Measurements from ENCODE around the gene DISC1.

DNA sequence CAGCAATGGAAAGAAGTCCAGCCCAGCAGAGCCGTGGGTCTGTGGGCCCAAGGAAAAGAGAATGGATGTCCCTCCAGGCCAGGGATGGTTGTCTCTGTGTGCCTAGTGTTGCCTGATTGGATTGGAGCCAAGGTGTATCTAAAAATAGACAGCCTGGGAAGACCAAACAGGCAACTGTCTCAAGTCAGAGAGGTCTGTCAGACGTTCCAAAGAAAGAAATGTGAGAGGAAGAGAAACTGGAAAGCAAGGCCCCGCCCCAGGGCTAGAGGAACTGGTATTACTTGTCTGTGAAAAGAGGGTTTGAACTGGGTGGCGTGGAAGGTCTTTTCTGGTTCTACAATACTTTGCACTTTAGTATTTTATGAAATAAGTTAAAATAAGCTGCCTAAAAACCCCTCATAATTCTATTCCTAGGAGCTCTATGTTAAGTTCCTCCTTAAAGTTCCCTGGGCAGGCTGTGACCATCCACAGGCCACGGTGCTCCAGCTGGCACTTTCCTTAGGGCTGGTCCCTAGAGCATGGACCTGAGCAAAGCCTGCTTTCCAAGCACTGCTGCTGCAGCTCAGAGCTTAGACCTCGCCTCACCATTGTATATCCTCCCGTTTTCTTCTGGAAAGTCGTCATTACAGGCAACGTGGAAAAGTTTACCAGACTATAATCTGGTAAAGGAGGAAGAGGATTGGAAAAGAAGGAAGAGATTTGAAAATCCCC, 151.6 kb downstream of the DISC1 start:
- no peak for TF ChIP-seq POLR2AphosphoS5 (IDR thresholded peaks at IDR 0.05)
- no peak for TF ChIP-seq CTCF (IDR thresholded peaks at IDR 0.05)
